ENCODE data around the gene PATJ.
"Not testable (repeated sequence)": the region's sequence is repeated elsewhere in the genome, so short reads cannot be mapped to it uniquely, and the experiment has no call there.

The PATJ gene

GRCh38 chr1:61953790-61954150 is 211.5 kb downstream of the PATJ start:
- DNase-seq, result no peak

GRCh38 chr1:61955261-61955660 is 213.0 kb downstream of the PATJ start:
- DNase-seq, result no peak

- no peak for DNase-seq
Observed at GRCh38 chr1:61956016-61956645, 213.9 kb downstream of the PATJ start.

DNA sequence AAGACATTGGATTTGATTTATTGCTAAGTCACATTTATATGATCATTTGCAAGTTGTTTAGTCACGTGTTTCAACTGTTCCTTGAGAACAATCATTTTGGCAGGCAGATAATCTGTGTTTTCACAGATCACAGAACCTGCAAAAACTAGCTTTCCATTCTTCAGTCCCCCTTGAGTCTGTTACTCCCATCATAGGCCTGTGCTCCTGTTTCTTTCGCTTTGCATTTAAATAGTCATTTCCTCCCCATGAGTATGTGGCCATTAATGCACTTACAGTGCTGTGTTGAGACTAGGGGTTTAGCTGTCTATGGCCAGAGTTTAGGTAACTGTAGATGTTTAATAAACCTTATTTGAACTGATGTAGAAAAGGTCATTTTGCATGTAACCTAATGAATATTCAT is 214.5 kb downstream of the PATJ start:
- no peak for DNase-seq

- DNase-seq, result no peak
Observed at GRCh38 chr1:61961009-61961408, 218.7 kb downstream of the PATJ start.

DNA sequence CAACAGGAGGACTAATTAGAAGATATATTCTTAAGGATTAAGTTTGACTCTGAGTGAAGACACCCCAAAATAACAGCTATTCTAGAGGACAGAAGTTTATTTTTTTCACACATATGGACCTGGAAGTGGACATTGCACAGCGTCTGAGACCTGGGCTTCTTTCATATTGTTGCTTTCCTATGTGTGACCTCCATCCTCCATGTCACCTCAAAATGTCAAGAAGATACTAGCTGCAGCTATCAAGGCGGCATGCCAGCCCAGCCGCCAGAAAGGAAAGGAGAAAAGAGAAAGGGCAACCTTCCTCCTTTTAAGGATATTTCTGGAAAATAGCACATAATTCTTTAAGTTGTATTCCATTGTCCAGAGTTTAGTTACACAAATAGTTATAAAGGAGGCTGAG is 220.4 kb downstream of the PATJ start:
- DNase-seq, result no peak

DNA sequence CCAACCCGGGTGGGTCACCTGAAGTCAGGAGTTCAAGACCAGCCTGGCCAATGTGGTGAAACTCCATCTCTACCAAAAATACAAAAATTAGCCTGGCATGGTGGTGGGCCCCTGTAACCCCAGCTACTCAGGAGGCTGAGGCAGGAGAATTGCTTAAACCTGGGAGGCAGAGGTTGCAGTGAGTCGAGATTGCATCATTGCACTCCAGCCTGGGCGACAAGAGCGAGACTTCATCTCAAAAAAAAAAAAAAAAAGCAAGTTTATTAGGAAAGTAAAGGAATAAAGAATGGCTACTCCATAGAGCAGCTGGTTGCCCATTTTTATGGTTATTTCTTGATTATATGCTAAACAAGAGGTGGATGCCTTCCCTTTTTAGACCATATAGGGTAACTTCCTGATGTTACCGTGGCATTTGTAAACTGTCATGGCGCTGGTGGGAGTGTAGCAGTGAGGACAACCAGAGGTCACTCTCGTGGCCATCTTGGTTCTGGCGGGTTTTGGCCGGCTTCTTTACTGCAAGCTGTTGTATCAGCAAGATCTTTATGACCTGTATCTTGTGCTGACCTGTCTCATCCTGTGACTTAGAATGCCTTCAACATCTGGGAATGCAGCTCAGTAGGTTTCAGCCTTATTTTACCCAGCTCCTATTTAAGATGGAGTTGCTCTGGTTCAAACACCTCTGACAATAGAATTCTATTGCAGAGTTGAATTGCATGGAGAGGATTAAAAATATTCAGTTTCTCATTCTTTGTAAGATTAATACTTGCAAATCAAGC is 224.4 kb downstream of the PATJ start:
- DNase-seq, result not testable (repeated sequence)

DNA sequence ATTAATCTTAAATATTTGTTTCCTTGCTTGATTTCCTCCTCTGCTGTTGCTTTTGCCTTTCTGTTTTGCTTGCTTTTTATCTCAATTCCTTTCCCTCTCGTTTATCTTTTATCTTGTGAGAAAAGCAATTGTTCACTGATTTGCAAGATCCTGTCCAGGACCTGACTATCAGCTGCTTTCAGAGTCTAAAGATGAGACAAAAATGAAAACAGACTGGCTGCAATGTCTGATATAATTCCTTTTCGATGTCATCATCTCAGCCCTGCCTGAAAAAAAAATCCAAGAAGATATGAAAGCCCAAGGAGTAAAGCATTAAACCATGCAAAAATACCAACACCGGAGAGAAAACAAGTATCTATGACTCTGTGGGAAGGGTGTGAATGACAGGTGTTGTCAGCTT is 225.5 kb downstream of the PATJ start:
- no peak for DNase-seq

- DNase-seq, result no peak
Observed at GRCh38 chr1:61968869-61969268, 226.6 kb downstream of the PATJ start.

- no peak for DNase-seq
Observed at GRCh38 chr1:61973100-61973837, 231.0 kb downstream of the PATJ start.

- DNase-seq, result no peak
Observed at GRCh38 chr1:61975638-61976037, 233.4 kb downstream of the PATJ start.

DNA sequence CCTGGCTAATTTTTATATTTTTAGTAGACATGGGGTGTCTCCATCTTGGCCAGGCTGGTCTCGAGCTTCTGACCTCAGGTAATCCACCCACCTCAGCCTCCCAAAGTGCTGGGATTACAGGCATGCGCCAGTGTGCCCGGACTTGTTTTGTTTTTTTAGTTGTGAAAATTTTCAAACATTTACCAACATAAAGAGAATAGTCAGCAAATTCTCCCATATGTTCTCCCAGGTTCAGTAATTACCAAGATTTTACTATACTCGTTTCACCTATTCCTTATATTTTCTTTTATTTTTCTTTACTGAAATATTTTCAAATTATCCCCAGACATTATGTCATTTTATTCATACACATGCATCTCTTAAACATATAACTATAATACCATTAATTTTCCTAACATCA is 234.3 kb downstream of the PATJ start:
- DNase-seq, result no peak

- DNase-seq, result no peak
Observed at GRCh38 chr1:61978796-61979195, 236.5 kb downstream of the PATJ start.

DNA sequence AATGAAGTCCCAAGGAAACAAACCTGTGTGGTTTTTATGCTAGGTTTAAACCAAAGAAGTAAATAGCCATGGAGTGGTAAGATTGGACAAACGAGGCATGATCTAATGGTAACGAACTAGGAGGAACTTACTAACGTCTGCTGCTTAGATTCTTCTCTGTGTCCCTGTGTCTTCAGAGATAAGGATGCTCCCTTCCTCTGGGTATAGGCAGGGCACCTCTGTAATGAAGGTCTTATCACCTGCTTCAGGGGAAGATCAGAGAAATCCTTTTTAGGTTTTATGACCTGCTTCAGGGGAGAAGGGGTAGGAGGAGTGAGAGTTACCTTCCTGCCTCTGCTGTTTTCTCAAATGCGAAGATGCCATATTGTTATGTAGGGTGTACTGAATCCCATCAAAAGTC is 237.4 kb downstream of the PATJ start:
- no peak for DNase-seq

GRCh38 chr1:61980561-61980960 is 238.3 kb downstream of the PATJ start:
- no peak for DNase-seq

DNA sequence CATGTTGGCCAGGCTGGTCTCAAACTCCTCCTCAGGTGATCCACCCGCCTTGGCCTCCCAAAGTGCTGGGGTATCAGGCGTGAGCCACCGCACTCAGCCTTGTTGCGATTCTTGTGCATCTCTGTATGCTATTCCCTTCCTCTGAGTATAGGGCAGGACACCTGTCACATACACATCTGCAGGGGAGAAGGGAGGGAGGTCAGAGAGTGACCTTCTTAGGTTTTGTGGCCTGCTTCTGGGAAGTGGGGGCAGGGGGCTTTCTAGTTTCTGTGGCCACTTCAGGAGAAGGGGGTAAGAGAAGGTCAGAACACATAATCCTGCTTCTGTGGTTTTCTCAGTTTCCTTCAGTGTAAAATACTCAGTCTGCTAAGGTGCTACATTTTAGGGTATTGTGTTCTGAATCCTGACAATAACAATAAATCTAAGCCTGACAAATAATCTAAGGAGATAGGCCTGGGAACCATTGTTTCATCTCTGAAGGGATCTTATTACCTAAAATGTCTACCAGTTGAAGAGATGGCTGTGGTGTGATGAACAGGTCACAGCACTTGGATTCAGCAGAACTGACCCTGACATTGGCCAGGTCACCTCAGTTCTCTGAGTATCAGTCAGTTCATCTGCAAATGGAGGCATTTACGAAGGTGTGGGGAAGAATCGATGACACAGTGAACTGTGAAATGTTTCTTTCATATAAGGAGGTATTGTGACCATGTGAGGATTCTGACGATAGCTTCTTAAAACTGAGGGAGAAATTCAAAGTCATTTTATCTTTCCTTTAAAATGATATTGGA is 239.8 kb downstream of the PATJ start:
- no peak for DNase-seq

DNA sequence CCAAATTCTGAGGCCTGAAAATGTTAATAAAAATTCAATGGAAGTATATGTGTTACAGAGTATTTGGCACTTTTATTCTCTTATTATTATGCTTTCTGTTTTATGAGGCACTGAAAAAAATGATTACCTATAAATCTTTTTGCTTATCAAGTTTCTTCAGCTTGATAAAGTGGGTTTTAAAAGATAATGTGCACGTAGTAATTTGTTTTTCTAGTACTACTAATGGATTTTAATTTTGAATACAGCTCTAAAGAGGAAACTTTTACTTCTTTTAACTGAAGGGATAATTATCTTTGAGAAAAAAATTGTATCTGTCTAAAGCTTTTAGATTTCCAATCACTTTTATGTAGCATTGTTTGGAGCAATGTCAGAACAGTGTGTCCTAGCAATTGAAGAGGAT is 241.0 kb downstream of the PATJ start:
- no peak for DNase-seq

DNA sequence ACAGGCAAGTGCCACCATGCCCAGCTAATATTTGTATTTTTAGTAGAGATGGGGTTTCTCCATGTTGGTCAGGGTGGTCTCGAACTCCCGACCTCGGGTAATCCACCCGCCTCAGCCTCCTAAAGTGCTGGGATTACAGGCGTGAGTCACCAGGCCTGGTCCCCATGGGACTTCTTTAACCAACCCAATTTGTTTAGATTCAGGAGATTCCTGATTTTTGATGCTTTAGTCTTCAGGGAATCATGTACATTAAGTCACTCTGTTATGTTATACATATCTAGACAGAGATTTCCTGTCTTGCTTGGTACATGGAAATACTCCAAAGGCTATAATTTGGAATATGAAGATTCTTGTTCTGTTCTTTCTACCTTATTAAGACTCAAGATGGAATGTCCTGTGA is 250.0 kb downstream of the PATJ start:
- no peak for DNase-seq

GRCh38 chr1:61993331-61993961 is 251.2 kb downstream of the PATJ start:
- DNase-seq, result no peak

GRCh38 chr1:61995641-61996040 is 253.4 kb downstream of the PATJ start:
- DNase-seq, result no peak

- DNase-seq, result no peak
Observed at GRCh38 chr1:61997123-61997522, 254.8 kb downstream of the PATJ start.

GRCh38 chr1:62003777-62004176 is 261.5 kb downstream of the PATJ start:
- no peak for DNase-seq

GRCh38 chr1:62006690-62007089 is 264.4 kb downstream of the PATJ start:
- DNase-seq, result no peak

All from central memory CD4-positive, alpha-beta T cell (primary cell).